VCaP (cell line): ENCODE results near the gene ZNF365.

Experiments used
- H3K27ac ChIP-seq: fragments of 450-650 bp; 2 replicates; pipeline ENCODE4 v1.5.1; 2017
- TF ChIP-seq, protein P1 (sequence below): fragments of 450-650 bp; conservative IDR thresholded peaks from 2 replicates; pipeline ENCODE4 v1.5.1; 2017; ENCODE audit warnings: mild to moderate bottlenecking, moderate library complexity

ZNF365 gene

GRCh38 chr10:62442894-62443669 is 68.9 kb downstream of the ZNF365 start:
- TF ChIP-seq, protein P1, sequence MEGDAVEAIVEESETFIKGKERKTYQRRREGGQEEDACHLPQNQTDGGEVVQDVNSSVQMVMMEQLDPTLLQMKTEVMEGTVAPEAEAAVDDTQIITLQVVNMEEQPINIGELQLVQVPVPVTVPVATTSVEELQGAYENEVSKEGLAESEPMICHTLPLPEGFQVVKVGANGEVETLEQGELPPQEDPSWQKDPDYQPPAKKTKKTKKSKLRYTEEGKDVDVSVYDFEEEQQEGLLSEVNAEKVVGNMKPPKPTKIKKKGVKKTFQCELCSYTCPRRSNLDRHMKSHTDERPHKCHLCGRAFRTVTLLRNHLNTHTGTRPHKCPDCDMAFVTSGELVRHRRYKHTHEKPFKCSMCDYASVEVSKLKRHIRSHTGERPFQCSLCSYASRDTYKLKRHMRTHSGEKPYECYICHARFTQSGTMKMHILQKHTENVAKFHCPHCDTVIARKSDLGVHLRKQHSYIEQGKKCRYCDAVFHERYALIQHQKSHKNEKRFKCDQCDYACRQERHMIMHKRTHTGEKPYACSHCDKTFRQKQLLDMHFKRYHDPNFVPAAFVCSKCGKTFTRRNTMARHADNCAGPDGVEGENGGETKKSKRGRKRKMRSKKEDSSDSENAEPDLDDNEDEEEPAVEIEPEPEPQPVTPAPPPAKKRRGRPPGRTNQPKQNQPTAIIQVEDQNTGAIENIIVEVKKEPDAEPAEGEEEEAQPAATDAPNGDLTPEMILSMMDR: no peak
- no peak overlapping the region for H3K27ac ChIP-seq

GRCh38 chr10:62443866-62444265 is 69.7 kb downstream of the ZNF365 start:
- TF ChIP-seq, protein P1: no peak
- no peak overlapping the region for H3K27ac ChIP-seq

GRCh38 chr10:62446627-62447026 is 72.5 kb downstream of the ZNF365 start:
- no peak overlapping the region for H3K27ac ChIP-seq
- TF ChIP-seq, protein P1: no peak

DNA sequence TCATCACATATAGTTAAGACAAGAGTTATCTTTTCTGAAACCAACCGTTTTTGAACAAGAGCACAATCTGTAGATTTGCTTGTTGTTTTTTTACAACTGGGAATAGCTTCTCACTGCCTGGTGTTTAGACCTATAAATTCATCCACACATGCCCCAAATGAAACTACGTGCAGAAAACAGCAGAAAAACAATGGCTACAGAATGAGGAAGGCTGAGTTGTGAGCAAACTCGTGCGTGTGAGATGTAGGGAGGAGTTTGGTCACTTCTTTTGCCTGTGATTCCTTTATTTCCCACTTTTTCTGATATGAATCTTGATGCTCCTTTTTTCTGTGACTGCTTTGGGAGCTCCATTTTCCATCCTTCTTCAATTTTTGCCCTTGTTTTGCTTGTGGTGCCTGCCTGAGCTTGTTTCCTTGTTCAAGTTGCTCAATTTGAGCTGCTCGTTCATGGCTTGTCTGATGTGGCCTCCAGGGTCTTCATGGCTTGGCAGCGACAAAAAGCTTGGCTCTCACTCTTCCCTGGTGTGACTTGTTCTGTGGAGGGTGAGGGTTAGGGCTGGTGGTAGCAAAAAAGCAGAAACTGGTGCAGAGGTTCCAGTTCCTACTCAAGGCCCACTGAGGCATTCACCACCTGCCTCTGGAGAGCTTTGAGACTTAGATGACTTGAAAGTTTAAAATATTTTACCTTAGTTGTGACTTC is 76.9 kb downstream of the ZNF365 start:
- TF ChIP-seq, protein P1: no peak
- no peak overlapping the region for H3K27ac ChIP-seq

- TF ChIP-seq, protein P1: no peak
- no peak overlapping the region for H3K27ac ChIP-seq
These were observed 77.4 kb downstream of the ZNF365 start for GRCh38 chr10:62451611-62451975.
